K562 treated with DMSO at 1 percent for 4 hours (cell line): ENCODE results near the gene GOLPH3L. TPM values are rescaled to one million over a fixed set of nuclear protein-coding genes. Genes with fewer than 3 reads are reported as not detected.

ENCODE experiments used
- total RNA-seq: library from RNA; unstranded; fragments of 300-600 nt; gene quantifications from 2 replicates; pipeline ENCODE4 v1.2.3, GENCODE V29; 2022; ENCODE audit not compliant: insufficient read depth

GOLPH3L gene
- total RNA-seq = 14.2 and 19.6 TPM in 2 replicates

DNA sequence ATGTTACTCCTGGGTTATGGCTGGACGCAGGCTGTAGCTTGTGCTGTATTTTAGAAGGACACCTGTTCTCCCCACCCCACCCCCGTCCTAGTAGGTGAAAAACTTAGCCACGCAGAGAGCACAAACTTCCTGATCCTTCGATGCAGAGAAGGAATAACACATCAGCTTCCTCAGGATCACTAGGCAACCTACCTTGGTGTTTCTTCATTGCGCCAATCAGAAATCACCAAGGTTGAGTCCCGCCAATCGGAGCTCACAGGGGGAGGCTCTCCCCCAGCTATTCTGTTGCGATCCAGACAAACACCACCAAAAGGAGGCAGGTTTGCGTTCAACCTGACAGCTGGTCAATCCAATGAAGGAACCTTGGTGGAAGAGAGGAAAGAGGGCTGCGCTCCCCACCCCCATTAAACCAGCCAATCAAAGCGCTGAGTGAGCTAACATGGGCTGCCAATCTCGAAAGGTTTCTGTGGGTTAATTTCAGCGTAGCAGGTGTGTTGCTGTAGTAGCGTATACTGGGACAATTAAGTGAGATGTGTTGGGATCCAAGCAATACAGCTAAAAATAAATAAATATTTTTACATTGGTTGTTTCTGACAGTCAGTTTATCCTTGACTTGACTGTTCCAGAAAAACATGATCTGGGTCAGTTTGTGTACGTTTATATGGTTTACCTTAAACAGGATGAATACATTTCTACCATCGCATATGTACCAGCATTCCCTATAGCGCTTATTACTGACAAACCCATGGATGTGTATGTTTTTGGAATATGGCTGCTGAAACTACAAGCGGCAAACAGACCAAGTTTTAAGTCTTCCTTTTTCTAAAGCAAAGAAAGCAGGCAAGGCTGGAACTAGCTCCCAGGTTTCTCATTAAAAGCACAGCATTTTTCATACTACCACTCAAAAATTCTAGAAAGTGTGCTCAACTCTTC is at the start of gene GOLPH3L:
GOLPH3L (minus strand) TSS at position 160 of the 933 bp plus-strand sequence. CDS start 2,316 bp downstream, outside the sequence.

DNA sequence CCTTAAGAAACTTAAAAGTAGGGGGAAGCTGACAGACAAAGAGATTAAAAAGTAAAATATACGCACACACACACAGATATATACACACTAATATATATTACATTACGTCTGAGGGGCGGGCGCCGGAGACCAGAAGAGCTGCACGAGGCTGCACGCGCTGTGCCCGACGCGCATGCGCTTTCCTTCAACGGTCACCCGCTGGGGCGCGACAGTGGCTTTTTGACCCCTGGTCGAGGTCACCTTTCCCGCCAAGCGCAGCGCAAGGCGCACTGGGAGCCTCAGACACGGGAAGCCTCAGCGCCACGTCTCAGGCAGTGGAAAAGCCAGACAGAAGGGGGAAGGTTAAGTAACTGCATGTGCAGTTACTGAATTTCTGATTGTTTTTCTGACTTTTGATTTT is 23.7 kb upstream of the GOLPH3L start, which contains the start of gene HORMAD1:
HORMAD1 (minus strand) TSS at position 193 of the 400 bp plus-strand sequence. CDS start 1,390 bp downstream, outside the sequence.

DNA sequence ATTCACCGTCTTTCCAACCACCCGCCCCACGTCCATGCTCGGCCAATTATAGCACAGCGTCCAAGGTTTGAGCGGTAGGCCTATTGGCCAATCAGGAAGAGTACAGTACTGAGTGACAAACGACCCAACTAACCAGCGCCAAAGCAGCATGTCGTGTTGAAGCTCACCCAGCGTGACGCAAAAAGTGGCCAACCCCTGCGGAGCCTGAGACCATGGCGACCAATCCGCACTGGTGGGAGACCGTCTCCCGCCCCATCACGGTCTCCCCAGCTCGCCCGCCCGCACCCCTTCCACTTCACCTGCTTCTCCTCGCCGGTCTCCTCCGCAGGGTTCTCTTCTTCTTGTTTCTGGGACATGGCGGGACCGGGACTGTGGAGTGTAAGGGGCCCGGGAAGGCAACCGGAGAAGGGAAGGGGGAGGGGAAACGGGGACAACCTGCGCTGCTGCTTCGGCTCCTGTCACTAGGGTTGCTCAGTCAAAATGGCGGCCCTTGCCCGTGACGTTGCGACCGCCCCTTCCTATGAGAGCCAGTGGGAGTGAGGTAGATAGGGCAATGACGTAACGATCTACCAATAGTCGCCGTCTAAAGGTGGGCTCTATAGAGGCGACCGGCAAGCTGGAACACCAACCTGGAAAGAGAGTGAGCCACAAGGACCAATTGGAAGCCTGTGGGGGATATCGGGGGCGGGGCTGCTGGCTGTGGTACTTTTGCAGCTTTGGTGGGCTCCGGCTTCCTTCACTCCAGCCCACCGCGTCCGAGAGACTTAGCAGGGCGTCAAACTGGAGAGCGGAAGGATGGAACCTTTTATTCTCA is 67.6 kb downstream of the GOLPH3L start, which contains the start of gene ENSA:
ENSA (minus strand) TSS at position 498 of the 814 bp plus-strand sequence; CDS start at position 356, 142 bp downstream.

Other genes starting within 250 kb of the GOLPH3L start
- 34.7 and 38.4 TPM in 2 replicates for gene TARS2, start 209.7 kb downstream of the GOLPH3L start, total RNA-seq
- gene ECM1, start 189.0 kb downstream of the GOLPH3L start, total RNA-seq = 26.4 and 30.9 TPM in 2 replicates
- not detected in 2 replicates for gene FALEC, start 181.4 kb downstream of the GOLPH3L start, total RNA-seq
- 93.6 and 103 TPM in 2 replicates for gene ADAMTSL4, start 147.7 kb downstream of the GOLPH3L start, total RNA-seq
- 73.3 and 79.0 TPM in 2 replicates for gene MCL1, start 117.5 kb downstream of the GOLPH3L start, total RNA-seq
- 111 and 130 TPM in 2 replicates for gene ENSA, start 67.5 kb downstream of the GOLPH3L start, total RNA-seq
- gene HORMAD1, start 23.7 kb upstream of the GOLPH3L start, total RNA-seq = not detected in 2 replicates
- gene CTSS, start 68.6 kb upstream of the GOLPH3L start, total RNA-seq = 16.7 and 27.0 TPM in 2 replicates
- gene CTSK, start 111.1 kb upstream of the GOLPH3L start, total RNA-seq = 8.9 and 10.8 TPM in 2 replicates
- gene ARNT, start 179.4 kb upstream of the GOLPH3L start, total RNA-seq = 15.9 and 17.5 TPM in 2 replicates
- not detected in 2 replicates for gene CTXND2, start 190.0 kb upstream of the GOLPH3L start, total RNA-seq
- 12.7 and 16.5 TPM in 2 replicates for gene SETDB1, start 229.2 kb upstream of the GOLPH3L start, total RNA-seq